Urinary bladder (tissue), 4 donors: ENCODE data around the gene FNBP1. TPM values are rescaled to one million over a fixed set of nuclear protein-coding genes. Genes with fewer than 3 reads are reported as not detected.

ENCODE experiments used
- DNase-seq: peaks from one replicate; pipeline ENCODE4 v3.0.0-alpha.2; 2015; ENCODE audit errors: extremely low spot score
- H3K27ac ChIP-seq: one replicate; pipeline ENCODE4 v1.5.1; 2013; ENCODE audit warnings: low read depth, mild to moderate bottlenecking, moderate library complexity
- H3K36me3 ChIP-seq: one replicate; pipeline ENCODE4 v1.6.1; 2013; ENCODE audit warnings: mild to moderate bottlenecking, moderate library complexity; ENCODE audit not compliant: insufficient read depth
- H3K4me1 ChIP-seq: one replicate; pipeline ENCODE4 v1.6.1; 2013; ENCODE audit warnings: mild to moderate bottlenecking, moderate library complexity; ENCODE audit not compliant: insufficient read depth
- H3K4me3 ChIP-seq: one replicate; pipeline ENCODE4 v1.5.1; 2013; ENCODE audit warnings: low read depth, low read length
- WGBS: extraction: QIAGEN DNeasy Blood & Tissue Kit; methylation state at CpG from one replicate; pipeline ENCODE4 v1.1.7; 2013; 5-methylcytosine and 5-hydroxymethylcytosine counted together
- polyA plus RNA-seq: library from polyadenylated mRNA; stranded (reverse); fragments of 200-250 nt; gene quantifications from one replicate; pipeline ENCODE4 v1.2.3, GENCODE V29; 2013
- total RNA-seq: library from RNA; depleted of rRNA; stranded (reverse); fragments of >200 nt; gene quantifications from one replicate; pipeline ENCODE4 v1.2.3, GENCODE V29; 2014
- donor health status: healthy with polysubstance abuse.
- donor health status: healthy.

Gene FNBP1
- total RNA-seq: 121 TPM
- 107 TPM for polyA plus RNA-seq

DNA sequence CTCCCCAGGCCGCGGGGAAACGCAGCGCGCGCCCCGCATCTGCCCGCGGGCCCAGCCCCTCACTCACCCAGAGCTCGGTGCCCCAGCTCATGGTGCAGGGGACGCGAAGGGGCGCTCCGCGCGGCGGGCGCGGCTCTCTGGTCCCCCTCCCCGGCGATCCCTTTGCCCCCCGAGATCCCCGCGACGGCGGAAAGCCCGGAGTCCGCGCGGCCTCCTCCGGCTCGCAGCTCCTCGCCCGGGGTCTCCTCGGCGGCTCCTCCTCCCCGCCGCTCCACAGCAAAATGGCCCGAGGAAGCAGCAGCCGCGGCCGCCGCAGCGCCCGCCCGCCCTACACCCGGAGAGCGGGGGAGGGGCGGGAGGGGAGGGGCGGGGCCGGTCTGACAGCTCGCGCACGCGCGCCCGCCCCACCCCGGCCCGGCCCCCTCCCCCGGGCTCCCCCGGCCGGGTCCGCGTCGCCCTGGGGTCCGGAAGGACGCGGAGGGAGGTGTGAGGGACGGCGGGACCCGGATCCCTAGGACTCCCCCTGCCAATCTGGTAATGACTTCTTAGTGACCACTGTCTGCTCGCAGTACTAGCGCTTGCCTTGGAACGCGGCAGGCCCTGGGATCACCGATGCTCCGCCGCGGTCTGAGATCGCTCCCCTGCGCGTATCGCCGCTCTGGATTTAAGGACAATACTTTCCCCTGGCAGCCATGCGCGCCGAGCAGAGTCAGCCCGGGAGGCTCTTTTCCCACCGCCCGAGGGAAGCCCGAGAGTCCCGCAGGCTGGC lies at the start of gene FNBP1:
TSS of gene FNBP1 (minus strand) at position 305 of the 769 bp plus-strand sequence. CDS start at position 91, 214 bp downstream.
- Histone ChIP-seq H3K27ac (peak within 1 kb of the TSS; percentile 92), H3K4me1 (no peaks in the 10 kb centered on the region), H3K36me3 (no peaks in the 10 kb centered on the region), H3K4me3 (peak within 1 kb of the TSS; percentile 100)
- no peak for DNase-seq
- under 1% methylated on average over 91 of the region's 92 CpGs for WGBS

DNA sequence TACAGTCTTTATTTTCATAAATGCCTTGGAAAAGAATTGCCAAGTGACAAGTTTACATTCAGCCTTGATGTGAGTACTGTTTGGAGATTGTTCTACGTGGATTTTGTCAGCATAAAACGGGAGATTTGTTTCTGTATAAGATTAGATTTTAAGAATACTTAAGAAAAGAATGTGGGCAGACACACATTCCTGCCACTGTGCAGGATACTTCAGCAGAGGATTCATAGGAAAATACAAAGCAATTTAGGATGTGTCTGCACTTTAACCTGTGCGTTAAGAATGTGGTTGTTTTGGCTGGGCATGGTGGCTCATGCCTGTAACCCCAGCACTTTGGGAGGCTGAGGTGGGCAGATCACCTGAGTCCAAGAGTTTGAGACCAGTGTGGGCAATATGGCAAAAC lies 47.9 kb upstream of the FNBP1 start:
- no peak for DNase-seq
- 53% methylated on average over 3 of the region's 3 CpGs for WGBS
- peaks cover 6% of the 10 kb centered on the region for H3K36me3 ChIP-seq
- H3K4me3 ChIP-seq: no peak overlapping the region
- no peaks in the 10 kb centered on the region for H3K4me1 ChIP-seq
- no peak overlapping the region for H3K27ac ChIP-seq

DNA sequence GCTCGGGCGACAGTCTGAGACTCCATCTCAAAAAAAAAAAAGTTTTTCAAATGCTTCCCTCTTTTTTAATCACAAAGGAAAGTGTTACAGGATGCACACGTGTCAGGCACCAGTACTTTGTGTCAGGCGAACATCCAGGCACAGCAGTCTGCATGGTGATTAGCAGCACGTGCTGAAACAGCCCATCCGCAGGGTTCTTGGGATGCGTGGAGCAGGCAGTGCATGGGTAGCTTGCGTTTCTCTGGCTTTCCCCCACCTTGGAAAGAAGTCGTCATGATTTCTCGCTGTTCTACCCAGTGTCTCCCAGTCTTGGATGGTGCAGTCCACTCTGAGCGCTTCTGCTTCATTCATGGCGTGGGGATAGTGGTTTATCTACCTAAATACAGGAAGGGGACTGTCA lies 46.2 kb upstream of the FNBP1 start:
- H3K4me1 ChIP-seq: no peaks in the 10 kb centered on the region
- no peak overlapping the region for H3K27ac ChIP-seq
- H3K36me3 ChIP-seq: peaks cover 6% of the 10 kb centered on the region
- DNase-seq: no peak
- 95% methylated on average over 12 of the region's 12 CpGs for WGBS
- no peak overlapping the region for H3K4me3 ChIP-seq

DNA sequence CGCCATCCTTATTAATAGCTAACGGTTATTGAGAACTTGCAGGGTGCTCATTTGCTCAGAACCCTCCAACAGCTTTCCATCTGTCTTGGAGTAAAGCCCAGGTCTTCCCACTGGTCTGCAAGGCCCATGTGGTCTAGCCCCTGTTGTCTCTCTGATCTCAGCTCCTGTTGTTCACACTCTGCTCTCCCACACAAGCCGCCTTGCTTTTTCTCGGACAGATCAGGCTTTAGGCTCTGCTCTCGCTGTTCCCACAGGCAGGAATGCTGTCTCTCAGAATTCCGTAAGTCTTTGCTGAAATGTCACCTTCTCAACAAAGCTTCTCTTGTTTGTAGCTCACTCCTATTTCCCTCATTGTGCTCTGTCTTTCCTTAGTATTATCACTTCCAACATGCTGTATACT lies 45.1 kb upstream of the FNBP1 start:
- 87% methylated on average over 6 of the region's 6 CpGs for WGBS
- DNase-seq: no peak
- H3K4me3 ChIP-seq: no peak overlapping the region
- H3K36me3 ChIP-seq: peaks cover 6% of the 10 kb centered on the region
- H3K4me1 ChIP-seq: no peaks in the 10 kb centered on the region
- H3K27ac ChIP-seq: no peak overlapping the region

DNA sequence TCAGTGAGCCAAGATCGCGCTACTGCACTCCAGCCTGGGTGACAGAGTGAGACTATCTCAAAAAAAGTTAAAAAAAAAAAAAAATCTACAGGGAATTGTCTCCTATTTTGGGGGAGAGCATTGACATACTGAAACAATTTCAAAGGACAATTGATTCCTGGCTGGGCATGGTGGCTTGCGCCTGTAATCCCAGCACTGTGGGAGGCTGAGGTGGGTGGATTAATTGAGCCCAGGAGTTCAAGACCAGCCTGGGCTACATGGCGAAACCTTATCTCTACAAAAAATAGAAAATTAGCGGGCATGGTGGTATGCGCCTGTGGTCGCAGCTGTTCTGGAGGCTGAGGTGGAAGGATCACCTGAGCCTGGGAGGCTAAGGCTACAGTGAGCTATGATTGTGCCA lies 41.3 kb upstream of the FNBP1 start:
- Histone ChIP-seq H3K4me3 (no peak overlapping the region), H3K36me3 (peaks cover 5% of the 10 kb centered on the region), H3K4me1 (no peaks in the 10 kb centered on the region), H3K27ac (no peak overlapping the region)
- DNase-seq: no peak
- 89% methylated on average over 7 of the region's 7 CpGs for WGBS

DNA sequence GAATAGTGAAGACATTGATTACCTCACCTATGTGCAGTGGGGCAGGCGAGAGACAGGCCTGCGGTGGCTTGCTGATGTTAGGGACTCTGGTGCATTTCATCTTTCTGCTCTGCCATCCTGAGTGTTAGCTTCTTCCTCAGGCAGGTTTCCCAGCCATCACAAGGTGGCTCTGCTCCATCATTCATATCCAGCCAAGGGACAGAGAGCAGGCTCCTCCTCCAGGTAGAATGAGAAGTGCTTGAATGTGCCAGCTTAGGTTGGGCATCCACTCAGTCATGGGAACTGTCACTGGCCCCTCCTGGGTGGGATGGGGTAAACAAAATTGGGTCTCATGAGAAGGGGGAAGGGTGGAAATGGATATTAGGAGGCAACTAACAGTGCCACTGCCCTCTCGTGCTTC lies 35.6 kb upstream of the FNBP1 start:
- H3K4me1 ChIP-seq: peaks cover 1% of the 10 kb centered on the region
- WGBS: 95% methylated on average over 3 of the region's 3 CpGs
- DNase-seq: no peak
- no peak overlapping the region for H3K27ac ChIP-seq
- no peak overlapping the region for H3K4me3 ChIP-seq
- H3K36me3 ChIP-seq: peaks cover 2% of the 10 kb centered on the region

DNA sequence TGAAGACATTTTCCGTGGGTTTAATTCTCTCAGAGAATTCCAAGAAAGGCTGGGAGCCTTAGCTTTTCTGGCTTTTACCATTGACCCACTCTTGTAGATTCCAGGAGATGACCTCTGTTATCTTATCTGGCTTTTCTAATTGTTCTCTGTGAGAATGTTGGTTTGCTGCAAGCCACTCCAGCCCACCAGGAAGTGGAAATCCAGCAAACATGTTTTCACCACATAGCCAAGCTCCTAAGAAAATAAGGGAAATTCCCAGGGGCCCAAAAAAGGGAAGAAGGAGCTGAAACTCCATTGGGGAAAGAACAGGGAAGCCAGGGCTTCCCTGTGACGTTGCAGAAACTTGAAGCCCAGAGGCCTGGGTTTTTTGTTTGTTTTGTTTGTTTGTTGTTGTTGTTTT lies 30.4 kb upstream of the FNBP1 start:
- no peak overlapping the region for H3K27ac ChIP-seq
- peaks cover 1% of the 10 kb centered on the region for H3K4me1 ChIP-seq
- H3K36me3 ChIP-seq: no peaks in the 10 kb centered on the region
- WGBS: 27% methylated on average over 2 of the region's 2 CpGs
- DNase-seq: no peak
- no peak overlapping the region for H3K4me3 ChIP-seq

DNA sequence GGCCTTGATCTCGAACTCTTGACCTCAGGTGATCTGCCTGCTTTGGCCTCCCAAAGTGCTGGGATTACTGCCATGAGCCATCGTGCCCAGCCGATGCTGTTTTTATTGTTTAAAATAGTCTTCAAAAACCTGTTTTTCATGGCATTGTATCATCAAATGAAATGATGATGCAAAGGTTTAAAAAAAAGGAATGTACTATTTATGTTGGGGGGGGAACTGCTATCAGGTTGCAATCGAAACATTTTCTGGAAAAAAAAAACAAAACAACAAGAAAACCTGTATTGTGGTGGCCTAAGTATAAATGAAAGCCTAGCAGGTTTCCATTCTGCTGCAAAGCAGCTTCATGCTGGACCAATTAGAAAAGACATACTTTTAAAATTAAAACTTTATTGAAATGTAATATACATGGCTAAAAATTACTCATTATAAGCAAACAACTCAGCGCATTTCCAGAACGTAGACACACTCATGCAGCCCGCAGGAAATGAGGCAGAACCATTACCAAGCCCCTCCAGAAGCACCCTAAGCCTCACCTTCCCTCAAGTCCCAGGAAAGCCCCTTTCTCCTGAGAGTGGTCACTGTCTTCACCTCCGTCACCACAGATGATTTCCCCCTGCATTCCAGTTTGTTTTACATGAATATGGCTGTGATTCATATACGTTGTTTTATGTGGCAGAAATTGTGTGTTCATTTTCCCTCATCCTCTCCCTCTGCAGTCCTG lies 29.7 kb upstream of the FNBP1 start:
- Histone ChIP-seq H3K36me3 (no peaks in the 10 kb centered on the region), H3K27ac (no peak overlapping the region), H3K4me1 (peaks cover 1% of the 10 kb centered on the region), H3K4me3 (no peak overlapping the region)
- 75% methylated on average over 9 of the region's 9 CpGs for WGBS
- DNase-seq: no peak

DNA sequence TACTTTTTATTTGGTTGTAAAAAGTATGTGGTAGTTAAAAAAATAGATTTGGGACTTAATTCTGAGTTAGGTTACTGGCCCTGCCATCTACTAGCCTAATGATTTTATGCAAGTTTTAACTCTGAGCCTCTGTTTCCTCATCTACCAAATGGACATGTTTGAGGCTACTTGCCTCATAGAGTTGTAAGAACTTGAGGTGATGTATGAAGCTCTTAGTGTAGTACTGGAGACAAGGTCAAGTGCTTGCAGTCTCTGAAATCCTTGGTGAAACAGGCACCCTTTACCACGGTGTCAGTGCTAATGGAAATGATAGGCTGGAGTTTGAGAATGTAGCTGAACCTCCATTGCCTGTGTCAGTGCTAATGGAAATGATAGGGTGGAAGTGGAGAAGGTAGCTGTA lies 26.1 kb upstream of the FNBP1 start:
- Histone ChIP-seq H3K36me3 (no peaks in the 10 kb centered on the region), H3K4me3 (no peak overlapping the region), H3K27ac (no peak overlapping the region), H3K4me1 (no peaks in the 10 kb centered on the region)
- WGBS: 85% methylated on average over 1 of the region's 1 CpG
- no peak for DNase-seq

DNA sequence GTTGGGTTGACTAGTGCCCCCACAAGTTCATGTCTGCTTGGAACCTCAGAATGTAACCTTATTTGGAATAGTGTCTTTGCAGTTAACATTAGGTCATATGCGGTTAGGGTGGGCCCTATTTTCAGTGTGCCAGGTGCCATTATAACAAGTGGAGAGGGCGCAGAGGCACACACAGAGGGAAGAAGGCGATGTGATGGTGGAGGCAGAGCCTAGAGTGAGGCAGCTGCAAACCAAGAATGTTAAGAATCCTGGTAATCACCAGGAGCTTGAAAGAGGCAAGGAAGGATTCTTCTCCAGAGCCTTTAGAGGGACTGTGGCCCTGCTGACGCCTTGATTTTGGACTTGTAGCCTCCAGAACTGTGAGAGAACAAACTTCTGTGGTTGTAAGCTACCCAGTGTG lies 21.6 kb upstream of the FNBP1 start:
- no peak for DNase-seq
- Histone ChIP-seq H3K27ac (no peak overlapping the region), H3K36me3 (no peaks in the 10 kb centered on the region), H3K4me3 (no peak overlapping the region), H3K4me1 (no peaks in the 10 kb centered on the region)
- 91% methylated on average over 4 of the region's 4 CpGs for WGBS

DNA sequence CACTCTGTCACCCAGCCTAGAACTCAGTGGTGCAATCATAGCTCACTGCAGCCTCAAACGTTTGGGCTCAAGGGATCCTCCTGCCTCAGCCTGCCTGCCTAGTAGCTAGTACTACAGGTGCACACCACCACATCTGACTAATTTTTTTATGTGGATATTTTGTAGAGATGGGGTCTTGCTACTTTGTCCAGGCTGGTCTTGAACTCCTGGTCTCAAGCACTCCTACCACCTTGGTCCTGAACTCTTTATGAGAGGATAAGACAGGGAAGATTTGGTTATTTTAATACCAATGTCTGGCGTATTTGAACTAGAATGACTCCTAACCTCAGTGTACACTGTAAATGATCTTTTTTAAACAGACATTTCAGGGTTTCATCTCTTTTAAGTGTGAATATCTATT lies 19.8 kb upstream of the FNBP1 start:
- H3K27ac ChIP-seq: no peak overlapping the region
- H3K4me1 ChIP-seq: no peaks in the 10 kb centered on the region
- 76% methylated on average over 2 of the region's 2 CpGs for WGBS
- DNase-seq: no peak
- peaks cover 3% of the 10 kb centered on the region for H3K36me3 ChIP-seq
- H3K4me3 ChIP-seq: no peak overlapping the region

DNA sequence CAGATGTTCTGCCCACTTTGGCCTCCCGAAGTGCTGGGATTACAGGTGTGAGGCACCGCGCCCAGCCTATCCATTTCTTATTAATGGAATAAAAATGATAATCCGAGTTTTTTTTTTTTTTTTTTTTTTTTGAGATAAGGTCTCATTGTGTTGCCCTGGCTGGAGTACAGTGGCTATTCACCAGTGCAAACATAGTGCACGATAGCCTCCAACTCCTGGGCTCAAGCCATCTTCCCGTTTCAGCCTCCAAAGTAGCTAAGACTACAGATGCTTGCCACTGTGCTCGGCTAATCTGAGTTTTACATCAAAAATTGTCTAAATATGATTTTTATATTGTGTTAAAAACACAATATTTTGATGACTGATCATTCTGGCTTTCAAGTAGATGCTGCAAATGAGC lies 17.3 kb upstream of the FNBP1 start:
- H3K4me3 ChIP-seq: no peak overlapping the region
- H3K4me1 ChIP-seq: no peaks in the 10 kb centered on the region
- H3K36me3 ChIP-seq: peaks cover 3% of the 10 kb centered on the region
- 84% methylated on average over 7 of the region's 7 CpGs for WGBS
- DNase-seq: no peak
- no peak overlapping the region for H3K27ac ChIP-seq

DNA sequence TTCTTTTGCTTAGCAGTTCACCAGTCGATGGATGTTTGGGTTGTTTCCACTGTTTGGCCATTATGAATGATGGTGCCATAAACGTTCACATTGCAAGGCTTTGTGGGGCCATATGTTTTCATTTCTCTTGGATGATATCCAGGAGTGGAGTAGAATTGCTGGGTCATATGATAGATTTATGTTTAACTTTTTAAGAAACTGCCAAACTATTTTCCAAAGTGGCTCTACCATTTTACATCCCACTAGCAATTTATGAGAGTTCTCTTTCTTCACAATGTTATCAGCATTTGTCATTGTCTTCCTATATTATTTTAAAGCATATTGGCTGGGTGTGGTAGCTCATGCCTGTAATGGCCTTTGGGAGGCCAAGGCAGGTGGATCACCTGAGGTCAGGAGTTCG lies 15.9 kb upstream of the FNBP1 start:
- peaks cover 3% of the 10 kb centered on the region for H3K36me3 ChIP-seq
- no peak overlapping the region for H3K27ac ChIP-seq
- H3K4me3 ChIP-seq: no peak overlapping the region
- WGBS: 43% methylated on average over 3 of the region's 3 CpGs
- H3K4me1 ChIP-seq: no peaks in the 10 kb centered on the region
- DNase-seq: no peak

DNA sequence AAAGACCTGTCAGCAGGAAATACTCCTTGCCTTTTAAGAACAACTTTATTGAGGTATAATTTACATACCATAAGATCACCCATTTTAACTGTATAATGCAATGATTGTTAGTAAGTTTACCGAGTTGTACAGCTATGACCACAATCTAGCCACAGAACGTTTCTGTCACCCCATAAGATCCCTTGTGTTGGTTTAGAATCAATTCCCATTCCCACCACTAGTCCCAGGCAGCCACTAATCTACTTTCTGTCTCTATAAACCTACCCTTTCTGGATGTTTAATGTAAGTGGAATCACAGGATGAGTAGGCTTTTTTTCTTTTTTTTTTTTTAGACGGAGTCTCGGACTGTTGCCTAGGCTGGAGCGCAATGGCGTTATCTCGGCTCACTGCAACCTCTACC lies 15.2 kb upstream of the FNBP1 start:
- DNase-seq: no peak
- Histone ChIP-seq H3K4me1 (no peaks in the 10 kb centered on the region), H3K4me3 (no peak overlapping the region), H3K27ac (no peak overlapping the region), H3K36me3 (peaks cover 3% of the 10 kb centered on the region)
- 81% methylated on average over 7 of the region's 7 CpGs for WGBS
